DOHH2 (cell line): ENCODE measurements around the gene DFFB.

Experiments used
- H3F3A ChIP-seq: fragments of 200-600 bp; sonication (generic), shearing (Covaris generic); 2 replicates; pipeline ENCODE4 v1.6.0; 2016; ENCODE audit warnings: antibody characterized with exemption, mild to moderate bottlenecking; ENCODE audit not compliant: control insufficient read depth, insufficient read depth
- H3K27ac ChIP-seq: fragments of 200-600 bp; sonication (generic); 2 replicates; pipeline ENCODE4 v1.5.1; 2014; ENCODE audit warnings: low read depth, mild to moderate bottlenecking, low read length, moderate library complexity
- H3K27me3 ChIP-seq: fragments of 200-600 bp; sonication (generic); 2 replicates; pipeline ENCODE4 v1.6.1; 2014; ENCODE audit warnings: mild to moderate bottlenecking, low read length, mixed read lengths; ENCODE audit not compliant: control insufficient read depth
- H3K36me3 ChIP-seq: fragments of 200-600 bp; sonication (generic); 2 replicates; pipeline ENCODE4 v1.6.1; 2014; ENCODE audit warnings: mild to moderate bottlenecking, low read length, moderate library complexity, mixed read lengths; ENCODE audit not compliant: control insufficient read depth
- H3K4me1 ChIP-seq: fragments of 200-600 bp; sonication (generic); 2 replicates; pipeline ENCODE4 v1.6.1; 2014; ENCODE audit warnings: mild to moderate bottlenecking, low read length, mixed read lengths; ENCODE audit not compliant: control insufficient read depth
- H3K4me2 ChIP-seq: fragments of 200-600 bp; sonication (generic); 2 replicates; pipeline ENCODE4 v1.6.0; 2014; ENCODE audit warnings: mild to moderate bottlenecking, low read length, moderate library complexity
- H3K4me3 ChIP-seq: fragments of 200-600 bp; sonication (generic); 2 replicates; pipeline ENCODE4 v1.5.1; 2014; ENCODE audit warnings: mild to moderate bottlenecking, low read length, mixed read lengths
- H3K79me2 ChIP-seq: fragments of 200-600 bp; sonication (generic); 2 replicates; pipeline ENCODE4 v1.6.1; 2014; ENCODE audit warnings: mild to moderate bottlenecking, low read length, mixed read lengths; ENCODE audit not compliant: control insufficient read depth
- H3K9me2 ChIP-seq: fragments of 200-600 bp; sonication (generic); replicated peaks from 2 replicates; pipeline ENCODE4 v1.6.1; 2014; ENCODE audit warnings: mild to moderate bottlenecking, low read length, mixed read lengths; ENCODE audit not compliant: control insufficient read depth
- H3K9me3 ChIP-seq: fragments of 200-600 bp; sonication (generic); 2 replicates; pipeline ENCODE4 v1.6.1; 2014; ENCODE audit warnings: antibody characterized with exemption, low read length, mixed read lengths; ENCODE audit not compliant: control insufficient read depth, insufficient read depth
- H4K20me1 ChIP-seq: fragments of 200-600 bp; sonication (generic); 2 replicates; pipeline ENCODE4 v1.6.0; 2014; ENCODE audit warnings: low read depth, mild to moderate bottlenecking, antibody characterized with exemption, low read length, moderate library complexity; ENCODE audit not compliant: control insufficient read depth, insufficient read depth
- EZH2phosphoT487 ChIP-seq: fragments of 200-600 bp; sonication (generic); IDR thresholded peaks from 2 replicates; pipeline ENCODE4 v1.6.1; 2017; ENCODE audit warnings: borderline replicate concordance, mild to moderate bottlenecking, antibody characterized with exemption, low read length, moderate library complexity, mixed read lengths
- TF ChIP-seq, protein P1 (sequence below): fragments of 200-600 bp; sonication (generic); IDR thresholded peaks from one replicate; pipeline ENCODE4 v1.5.1; 2014; ENCODE audit warnings: antibody characterized with exemption, mild to moderate bottlenecking, low read depth, low read length; ENCODE audit not compliant: poor library complexity, severe bottlenecking

DFFB gene

DNA sequence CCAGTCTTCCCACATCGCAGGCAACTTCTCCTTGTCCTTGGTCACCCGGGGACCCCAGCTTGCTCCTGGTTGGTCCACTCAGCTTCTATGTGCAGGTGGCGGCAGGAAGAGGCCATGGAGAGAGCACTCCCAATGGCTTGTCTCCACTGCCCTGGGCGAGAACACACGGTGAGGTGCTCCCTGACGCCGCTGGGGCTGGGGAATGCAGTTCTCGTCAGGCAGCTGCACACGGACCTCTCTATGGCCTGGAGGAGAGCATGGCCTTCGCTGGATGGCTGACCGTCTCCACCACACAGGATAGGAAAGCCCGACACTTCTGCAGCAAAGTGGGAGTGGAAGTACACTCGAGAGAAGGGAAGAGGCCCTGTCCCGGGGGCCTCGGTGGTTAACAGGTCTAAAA, 31.0 kb downstream of the DFFB start:
- peaks cover 7% of the 10 kb centered on the region for H3K4me1 ChIP-seq
- peaks cover 12% of the 10 kb centered on the region for H3K79me2 ChIP-seq
- H3F3A ChIP-seq = peaks cover 1% of the 10 kb centered on the region; the same call in 1 of the 2 replicates
- H3K4me3 ChIP-seq = no peak overlapping the region
- no peaks in the 10 kb centered on the region for H3K9me2 ChIP-seq
- H3K9me3 ChIP-seq = no peaks in the 10 kb centered on the region
- peaks cover 51% of the 10 kb centered on the region for H3K36me3 ChIP-seq
- H3K27me3 ChIP-seq = no peaks in the 10 kb centered on the region
- no peak overlapping the region for H3K4me2 ChIP-seq
- no peaks in the 10 kb centered on the region for H4K20me1 ChIP-seq
- H3K27ac ChIP-seq = no peak overlapping the region
- TF ChIP-seq EZH2phosphoT487 = no peak
- TF ChIP-seq, protein P1, sequence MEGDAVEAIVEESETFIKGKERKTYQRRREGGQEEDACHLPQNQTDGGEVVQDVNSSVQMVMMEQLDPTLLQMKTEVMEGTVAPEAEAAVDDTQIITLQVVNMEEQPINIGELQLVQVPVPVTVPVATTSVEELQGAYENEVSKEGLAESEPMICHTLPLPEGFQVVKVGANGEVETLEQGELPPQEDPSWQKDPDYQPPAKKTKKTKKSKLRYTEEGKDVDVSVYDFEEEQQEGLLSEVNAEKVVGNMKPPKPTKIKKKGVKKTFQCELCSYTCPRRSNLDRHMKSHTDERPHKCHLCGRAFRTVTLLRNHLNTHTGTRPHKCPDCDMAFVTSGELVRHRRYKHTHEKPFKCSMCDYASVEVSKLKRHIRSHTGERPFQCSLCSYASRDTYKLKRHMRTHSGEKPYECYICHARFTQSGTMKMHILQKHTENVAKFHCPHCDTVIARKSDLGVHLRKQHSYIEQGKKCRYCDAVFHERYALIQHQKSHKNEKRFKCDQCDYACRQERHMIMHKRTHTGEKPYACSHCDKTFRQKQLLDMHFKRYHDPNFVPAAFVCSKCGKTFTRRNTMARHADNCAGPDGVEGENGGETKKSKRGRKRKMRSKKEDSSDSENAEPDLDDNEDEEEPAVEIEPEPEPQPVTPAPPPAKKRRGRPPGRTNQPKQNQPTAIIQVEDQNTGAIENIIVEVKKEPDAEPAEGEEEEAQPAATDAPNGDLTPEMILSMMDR = no peak

DNA sequence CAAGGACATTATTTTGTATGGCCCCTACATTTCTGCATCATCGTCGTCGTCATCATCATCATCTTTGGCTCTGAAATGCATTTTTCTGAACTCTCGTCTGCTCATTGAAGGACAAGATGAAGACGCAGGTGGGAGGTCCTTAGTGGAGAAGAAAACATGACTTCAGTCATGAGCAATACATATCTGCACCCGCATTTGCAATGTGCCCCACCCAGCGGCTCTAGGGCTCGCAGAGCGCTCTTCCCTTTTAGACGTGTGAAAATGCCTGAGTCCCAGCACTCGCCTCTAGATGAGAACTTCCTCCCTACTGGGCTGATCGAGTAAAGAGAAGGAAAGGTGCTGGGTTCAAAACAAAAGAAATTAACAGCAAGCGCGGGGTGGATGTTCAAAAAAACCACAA, 32.7 kb downstream of the DFFB start:
- no peaks in the 10 kb centered on the region for H3K27me3 ChIP-seq
- no peaks in the 10 kb centered on the region for H3K9me2 ChIP-seq
- H3F3A ChIP-seq = peaks cover 2% of the 10 kb centered on the region; the same call in 1 of the 2 replicates
- H3K4me3 ChIP-seq = no peak overlapping the region
- H3K36me3 ChIP-seq = peaks cover 46% of the 10 kb centered on the region
- peaks cover 15% of the 10 kb centered on the region for H3K4me1 ChIP-seq
- no peak overlapping the region for H3K4me2 ChIP-seq
- peaks cover 27% of the 10 kb centered on the region for H3K79me2 ChIP-seq
- TF ChIP-seq, protein P1 = no peak
- TF ChIP-seq EZH2phosphoT487 = no peak
- H3K9me3 ChIP-seq = no peaks in the 10 kb centered on the region
- no peaks in the 10 kb centered on the region for H4K20me1 ChIP-seq
- no peak overlapping the region for H3K27ac ChIP-seq

DNA sequence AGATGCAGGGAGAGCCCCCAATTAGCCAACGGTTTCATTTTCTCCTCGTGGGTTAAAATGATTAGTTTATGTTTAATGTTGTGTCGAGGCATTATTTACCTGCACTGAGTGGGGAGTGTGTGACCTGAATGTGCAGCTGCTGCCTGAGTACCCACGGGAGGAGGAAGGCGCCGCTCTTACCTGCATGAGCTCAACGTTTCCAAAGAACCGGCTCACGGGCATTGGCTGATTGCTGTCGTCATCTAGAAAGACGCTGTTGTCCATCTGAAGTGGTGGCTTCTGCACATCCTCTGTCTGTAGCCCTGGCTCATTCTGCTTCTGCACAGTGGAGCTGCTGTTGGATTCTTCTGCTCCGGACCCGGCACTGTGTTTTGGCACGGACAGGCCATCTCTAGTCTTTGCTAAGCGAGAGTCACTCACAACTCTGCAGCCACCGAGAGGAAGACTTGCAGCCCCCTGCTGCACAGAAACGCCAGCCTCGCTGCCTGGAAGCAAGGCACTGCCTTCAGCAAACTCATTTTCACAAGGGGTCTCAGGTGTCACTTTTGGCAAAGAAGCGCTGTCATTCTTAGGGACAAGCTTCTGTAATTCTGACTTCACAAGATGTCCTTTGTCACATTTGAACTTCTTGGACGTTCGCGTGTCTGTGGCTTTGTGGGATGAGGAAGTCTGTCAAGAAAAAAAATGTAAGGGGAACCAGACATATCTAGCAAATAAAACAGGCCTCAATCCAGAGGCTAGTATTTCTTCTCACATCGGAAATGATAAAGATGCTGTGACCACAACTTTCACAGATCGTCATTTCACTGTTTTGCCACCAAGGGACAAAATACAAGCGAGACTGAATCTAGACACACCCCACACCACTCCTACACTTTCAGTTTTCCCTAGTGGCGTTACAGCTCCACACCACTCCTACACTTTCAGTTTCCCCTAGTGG, 33.4 kb downstream of the DFFB start:
- H3K27me3 ChIP-seq = no peaks in the 10 kb centered on the region
- H3F3A ChIP-seq = peaks cover 2% of the 10 kb centered on the region; the same call in 1 of the 2 replicates
- H3K36me3 ChIP-seq = peaks cover 51% of the 10 kb centered on the region
- H3K9me2 ChIP-seq = no peaks in the 10 kb centered on the region
- peaks cover 34% of the 10 kb centered on the region for H3K79me2 ChIP-seq
- H4K20me1 ChIP-seq = no peaks in the 10 kb centered on the region
- H3K4me3 ChIP-seq = no peak overlapping the region
- H3K4me1 ChIP-seq = peaks cover 15% of the 10 kb centered on the region
- no peak overlapping the region for H3K4me2 ChIP-seq
- no peaks in the 10 kb centered on the region for H3K9me3 ChIP-seq
- no peak for TF ChIP-seq EZH2phosphoT487
- TF ChIP-seq, protein P1 = no peak
- no peak overlapping the region for H3K27ac ChIP-seq
